Mucosa of rectum (tissue), 2 donors: ENCODE results near the gene TMEM161A.
A peak's percentile ranks its signal among the peaks of the same experiment; 100 is the strongest.

Experiments used
- H3K27ac ChIP-seq, 2 donors: one replicate each; pipeline ENCODE4 v1.7.0; 2013; ENCODE audit warnings: inconsistent platforms in 2 of 2, low read depth in 2 of 2, low read length in 2 of 2
- H3K27me3 ChIP-seq, 2 donors: one replicate each; pipeline ENCODE4 v1.7.0; 2013; ENCODE audit warnings: low read length in 2 of 2; ENCODE audit not compliant: control insufficient read depth in 2 of 2, insufficient read depth in 2 of 2
- H3K36me3 ChIP-seq, 2 donors: one replicate each; pipeline ENCODE4 v1.7.0; 2013; ENCODE audit warnings: low read length in 2 of 2; ENCODE audit not compliant: control insufficient read depth in 2 of 2, insufficient read depth in 2 of 2
- H3K4me1 ChIP-seq, 2 donors: one replicate each; pipeline ENCODE4 v1.7.0; 2013; ENCODE audit warnings: low read length in 2 of 2, mild to moderate bottlenecking in 1 of 2; ENCODE audit not compliant: control insufficient read depth in 2 of 2, insufficient read depth in 2 of 2
- H3K4me3 ChIP-seq, 2 donors: one replicate each; pipeline ENCODE4 v1.7.0; 2013; ENCODE audit warnings: low read length in 2 of 2
- H3K9ac ChIP-seq, 2 donors: one replicate each; pipeline ENCODE4 v1.7.0; 2013; ENCODE audit warnings: low read length in 2 of 2, low read depth in 1 of 2, mild to moderate bottlenecking in 1 of 2
- H3K9me3 ChIP-seq, 2 donors: one replicate each; pipeline ENCODE4 v1.7.0; 2013; ENCODE audit warnings: low read length in 2 of 2; ENCODE audit not compliant: control insufficient read depth in 2 of 2
- donor health status: healthy.
- donor health status: Normal muscosa, but diverticular disease.

Gene TMEM161A

DNA sequence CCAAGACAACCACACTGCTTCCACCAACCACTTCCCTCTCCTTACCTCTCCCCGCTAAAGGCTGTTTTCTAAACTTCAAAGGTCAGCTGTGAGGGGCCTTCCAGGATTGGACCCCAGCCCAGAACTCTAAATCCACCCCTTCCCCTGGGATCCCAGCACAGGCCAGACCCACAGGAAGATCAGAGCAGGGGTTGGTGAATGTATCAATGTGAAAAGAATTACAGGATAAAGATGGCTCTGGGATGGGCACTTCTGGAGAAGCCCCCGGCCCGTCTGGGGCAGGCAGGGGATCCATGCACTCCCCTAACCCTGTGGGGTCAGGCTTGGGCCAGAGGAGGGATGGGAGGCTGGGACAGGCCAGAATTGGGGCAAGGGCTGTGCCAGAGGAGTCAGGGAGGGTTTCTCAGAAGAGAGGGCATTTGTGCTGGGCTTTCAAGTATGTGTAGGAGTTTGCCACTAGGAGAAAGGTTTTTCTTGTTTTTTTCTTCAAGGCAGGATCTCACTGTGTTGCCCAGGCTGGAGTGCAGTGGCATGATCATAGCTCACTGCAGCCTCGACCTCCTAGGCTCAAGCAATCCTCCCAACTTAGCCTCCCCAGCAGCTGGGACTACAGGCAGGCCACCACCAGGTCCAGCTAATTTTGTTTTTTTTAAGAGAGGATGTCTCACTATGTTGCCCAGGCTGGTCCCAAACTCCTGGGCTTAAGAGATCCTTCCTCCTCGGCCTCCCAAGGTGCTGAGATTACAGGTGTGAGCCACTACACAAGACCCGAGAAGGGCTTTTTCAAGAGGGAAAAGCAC is 32.8 kb upstream of the TMEM161A start:
- Histone ChIP-seq H3K27me3 (no peaks in the 10 kb centered on the region), H3K4me3 (no peak overlapping the region), H3K36me3 (no peaks in the 10 kb centered on the region), H3K9ac (no peak overlapping the region), H3K4me1 (peaks cover 5% of the 10 kb centered on the region in 2 donors), H3K9me3 (no peaks in the 10 kb centered on the region), H3K27ac (no peak overlapping the region)

DNA sequence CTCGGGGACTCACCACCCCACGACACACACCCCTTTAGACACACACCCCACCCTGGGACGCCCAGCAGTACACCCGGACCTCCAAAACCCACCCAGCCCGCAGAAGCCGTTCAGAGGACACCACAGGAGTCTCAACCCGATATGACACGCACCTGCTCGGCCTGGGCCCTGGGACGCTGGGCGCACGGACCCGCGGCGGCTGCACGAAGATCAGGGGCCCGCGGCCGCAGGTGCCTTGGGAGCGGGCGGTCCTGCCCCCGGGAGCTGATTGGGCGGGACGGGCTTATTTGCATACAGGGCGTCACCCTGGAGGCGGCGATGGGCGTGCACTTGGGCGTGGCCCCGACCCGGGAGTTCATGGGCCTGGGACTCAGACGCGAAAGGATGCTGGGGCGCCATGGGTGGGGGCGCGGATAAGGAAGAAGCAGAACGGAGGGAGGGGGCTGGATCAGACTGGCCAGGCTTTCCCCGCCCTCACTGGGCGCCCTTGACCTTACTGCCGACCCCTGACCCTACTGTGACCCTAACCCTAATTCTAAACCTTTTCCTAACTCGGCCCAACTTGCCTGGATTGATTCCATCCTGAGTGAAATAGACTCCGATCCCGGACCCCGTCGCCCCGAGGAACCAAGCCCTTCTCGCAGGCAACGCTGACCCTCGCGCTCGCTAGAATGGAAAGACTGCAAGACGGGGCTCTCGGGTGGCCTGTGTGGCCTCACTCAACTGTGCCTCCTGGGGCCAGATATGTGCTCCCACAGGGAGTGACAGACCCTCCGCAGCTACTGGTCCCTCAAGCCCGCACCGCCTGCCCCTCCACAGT is 32.0 kb upstream of the TMEM161A start, which contains the start of gene MEF2B:
Gene MEF2B, minus strand, starts transcription at position 211 of the 820 bp plus-strand sequence. CDS start 19,528 bp downstream, outside the sequence.
- H3K4me3 ChIP-seq, result peak within 1 kb of the TSS; percentile 44 to 45
- H3K36me3 ChIP-seq, result no peaks in the 10 kb centered on the region
- peak within 1 kb of the TSS in 1 of 2 donors; percentile 5 for H3K9ac ChIP-seq
- H3K4me1 ChIP-seq, result peaks cover 5% of the 10 kb centered on the region in 2 donors
- no peaks in the 10 kb centered on the region for H3K27me3 ChIP-seq
- H3K27ac ChIP-seq, result no peak within 1 kb of the TSS
- H3K9me3 ChIP-seq, result no peaks in the 10 kb centered on the region

DNA sequence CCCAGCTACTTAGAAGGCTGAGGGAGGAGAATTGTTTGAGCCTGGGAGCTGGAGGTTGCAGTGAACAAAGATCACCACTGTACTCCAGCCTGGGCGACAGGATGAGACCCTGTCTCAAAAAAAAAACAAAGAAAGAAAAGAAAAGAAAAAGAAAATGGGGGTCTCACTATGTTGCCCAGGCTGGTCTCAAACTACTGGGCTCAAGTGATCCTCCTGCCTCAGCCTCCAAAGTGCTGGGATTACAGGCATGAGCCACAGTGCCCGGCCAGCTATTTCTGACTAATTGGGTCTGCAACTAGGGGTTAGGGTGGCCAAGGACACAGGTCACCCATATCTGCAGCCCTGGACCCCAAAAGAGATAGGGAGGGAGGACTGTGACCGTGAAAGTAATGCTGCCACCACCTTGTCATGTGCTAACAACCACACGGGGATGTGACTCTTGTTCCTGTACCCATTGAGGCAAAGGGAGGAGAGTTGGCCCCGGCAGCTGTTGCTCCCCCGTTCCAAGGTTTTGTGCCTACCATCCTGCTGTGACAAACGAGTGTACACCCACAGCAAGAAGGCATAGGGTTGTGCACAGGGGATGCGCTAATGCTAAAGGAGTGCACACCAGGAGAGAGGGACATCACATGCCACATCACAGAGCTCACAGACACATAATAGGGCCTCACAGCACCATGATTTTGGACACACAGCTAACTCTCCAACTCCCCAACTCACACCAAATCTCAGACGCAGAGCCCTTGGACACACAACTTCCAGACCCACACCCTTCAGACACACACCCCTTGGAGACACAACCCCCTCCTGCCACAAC is 31.2 kb upstream of the TMEM161A start:
- peak overlapping the region; percentile 44 to 45 for H3K4me3 ChIP-seq
- peak overlapping the region in 1 of 2 donors; percentile 5 for H3K9ac ChIP-seq
- peaks cover 5% of the 10 kb centered on the region in 2 donors for H3K4me1 ChIP-seq
- no peaks in the 10 kb centered on the region for H3K36me3 ChIP-seq
- no peaks in the 10 kb centered on the region for H3K27me3 ChIP-seq
- no peaks in the 10 kb centered on the region for H3K9me3 ChIP-seq
- no peak overlapping the region for H3K27ac ChIP-seq

DNA sequence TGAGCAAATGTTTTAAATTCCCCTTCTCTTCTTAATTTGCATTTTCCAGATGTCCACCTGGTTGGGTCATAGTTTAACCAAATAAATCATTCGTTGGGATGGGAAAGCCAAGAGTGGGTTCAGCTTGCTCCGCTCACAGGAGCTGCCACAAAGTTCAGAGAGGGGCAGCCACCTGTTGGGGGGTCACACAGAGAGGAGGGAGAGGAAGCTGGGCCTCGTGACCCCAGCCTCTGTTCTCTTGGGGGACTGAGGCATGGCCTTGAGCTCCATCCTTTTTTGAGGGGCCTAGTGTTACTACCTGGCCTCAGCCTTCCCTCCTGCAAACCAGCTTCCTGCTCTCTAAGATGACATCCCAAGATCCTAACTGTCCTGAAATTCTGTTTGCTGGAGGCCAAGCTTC is 29.3 kb upstream of the TMEM161A start:
- no peaks in the 10 kb centered on the region for H3K36me3 ChIP-seq
- H3K4me3 ChIP-seq, result no peak overlapping the region
- H3K9ac ChIP-seq, result no peak overlapping the region
- peaks cover 5% of the 10 kb centered on the region in 2 donors for H3K4me1 ChIP-seq
- no peak overlapping the region for H3K27ac ChIP-seq
- no peaks in the 10 kb centered on the region for H3K9me3 ChIP-seq
- no peaks in the 10 kb centered on the region for H3K27me3 ChIP-seq

DNA sequence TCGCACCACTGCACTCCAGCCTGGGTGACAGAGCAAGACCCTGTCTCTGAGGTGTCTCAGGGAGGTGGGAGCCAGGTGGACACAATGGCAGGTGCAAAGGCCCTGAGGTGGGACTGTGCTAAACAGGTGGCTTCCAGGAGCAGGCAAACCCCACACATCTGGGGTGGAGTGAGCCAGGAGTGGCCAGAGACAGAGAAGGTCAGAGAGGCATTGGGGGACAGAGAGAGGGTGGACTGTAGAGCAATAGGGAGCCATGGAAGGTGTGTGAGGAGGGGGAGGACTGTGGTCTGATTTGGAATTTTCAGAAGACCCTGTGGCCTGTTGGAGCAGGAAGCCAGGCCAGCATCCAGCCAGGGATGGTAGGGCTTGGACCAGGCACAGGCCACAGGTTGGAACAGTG is 27.1 kb upstream of the TMEM161A start:
- no peak overlapping the region for H3K27ac ChIP-seq
- no peak overlapping the region for H3K9ac ChIP-seq
- no peaks in the 10 kb centered on the region for H3K27me3 ChIP-seq

DNA sequence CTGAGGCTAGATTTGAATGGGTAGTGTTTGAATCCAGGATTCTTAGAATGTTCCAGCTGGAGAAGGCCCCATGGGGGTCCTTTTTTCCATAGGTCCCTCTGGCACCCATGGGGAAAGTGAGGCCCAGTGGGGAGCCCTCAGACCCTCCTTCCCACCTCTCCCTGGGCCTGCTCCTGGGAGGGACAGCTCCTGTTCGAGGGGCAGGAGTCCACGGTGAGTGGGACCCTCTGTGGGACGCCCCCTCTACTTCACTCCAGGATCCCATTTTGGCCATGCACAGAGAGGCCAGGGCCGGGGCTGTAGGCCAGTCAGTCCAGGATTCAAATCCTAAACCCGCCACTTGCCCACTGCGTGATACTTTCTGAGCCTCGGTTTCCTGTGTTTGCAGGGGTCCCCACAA is 24.2 kb upstream of the TMEM161A start:
- Histone ChIP-seq H3K9ac (no peak overlapping the region), H3K27ac (no peak overlapping the region), H3K27me3 (no peaks in the 10 kb centered on the region), H3K9me3 (no peaks in the 10 kb centered on the region), H3K4me1 (no peaks in the 10 kb centered on the region), H3K4me3 (no peak overlapping the region), H3K36me3 (no peaks in the 10 kb centered on the region)

More for the DNA sequence above, 27.1 kb upstream of the TMEM161A start:
- no peak overlapping the region for H3K4me3 ChIP-seq
- no peaks in the 10 kb centered on the region for H3K9me3 ChIP-seq
- no peaks in the 10 kb centered on the region for H3K36me3 ChIP-seq
- H3K4me1 ChIP-seq, result peaks cover 5% of the 10 kb centered on the region in 2 donors

DNA sequence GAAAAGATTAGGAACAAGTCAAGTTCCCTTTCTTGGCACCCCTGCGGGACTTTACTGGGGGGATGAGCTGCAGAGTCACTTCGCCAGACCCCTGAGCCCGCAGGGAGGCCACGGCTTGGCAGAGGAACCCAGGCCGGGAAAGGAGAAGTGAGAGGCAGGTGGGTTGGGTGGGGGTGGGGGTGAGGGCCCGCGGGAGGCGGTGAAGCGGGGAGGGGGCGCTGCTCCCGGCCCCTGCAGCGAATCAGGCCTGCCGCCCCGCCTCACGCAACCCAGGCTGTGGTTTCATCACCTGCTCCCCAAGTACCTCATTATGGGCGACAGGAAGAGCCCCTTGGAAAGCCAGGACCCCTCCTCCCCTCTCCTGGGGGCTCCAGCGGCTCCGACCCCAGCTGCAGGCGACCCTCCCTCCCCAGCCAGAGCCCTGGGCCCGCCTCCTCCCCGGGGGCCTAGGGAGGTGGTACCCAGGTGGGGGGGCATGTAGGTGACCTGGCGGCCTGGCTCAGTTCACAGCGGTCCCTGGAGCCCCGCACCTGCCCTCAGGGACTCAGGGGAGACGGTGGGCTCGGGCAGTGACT is 22.3 kb upstream of the TMEM161A start:
- Histone ChIP-seq H3K9ac (no peak overlapping the region), H3K4me3 (no peak overlapping the region), H3K27me3 (no peaks in the 10 kb centered on the region), H3K4me1 (no peaks in the 10 kb centered on the region), H3K9me3 (no peaks in the 10 kb centered on the region), H3K36me3 (peaks cover 0 to 4% of the 10 kb centered on the region in 2 donors), H3K27ac (peak overlapping the region in 1 of 2 donors; percentile 38)

DNA sequence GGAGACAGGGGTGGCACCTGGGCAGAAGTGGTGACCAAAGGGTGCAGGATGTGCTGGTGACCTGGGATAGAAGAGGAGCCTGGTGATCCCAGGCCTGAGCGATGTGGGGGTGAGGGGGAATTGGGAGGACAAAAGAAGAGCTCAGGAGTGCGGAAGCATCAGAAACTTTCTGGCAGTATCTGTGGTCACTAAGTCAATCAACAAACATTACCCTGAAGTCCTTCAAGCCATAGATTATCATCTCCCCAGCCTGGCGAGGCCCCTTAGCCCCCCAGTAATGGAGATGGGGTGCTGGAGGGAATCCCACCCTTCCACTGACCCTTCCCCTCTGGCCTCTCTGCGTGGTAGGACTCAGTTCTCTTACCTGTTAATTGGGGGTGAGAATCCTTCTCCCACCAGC is 21.3 kb upstream of the TMEM161A start:
- no peaks in the 10 kb centered on the region for H3K9me3 ChIP-seq
- H3K27ac ChIP-seq, result no peak overlapping the region
- H3K9ac ChIP-seq, result no peak overlapping the region
- no peak overlapping the region for H3K4me3 ChIP-seq
- H3K4me1 ChIP-seq, result no peaks in the 10 kb centered on the region
- H3K27me3 ChIP-seq, result no peaks in the 10 kb centered on the region
- H3K36me3 ChIP-seq, result peaks cover 0 to 4% of the 10 kb centered on the region in 2 donors

DNA sequence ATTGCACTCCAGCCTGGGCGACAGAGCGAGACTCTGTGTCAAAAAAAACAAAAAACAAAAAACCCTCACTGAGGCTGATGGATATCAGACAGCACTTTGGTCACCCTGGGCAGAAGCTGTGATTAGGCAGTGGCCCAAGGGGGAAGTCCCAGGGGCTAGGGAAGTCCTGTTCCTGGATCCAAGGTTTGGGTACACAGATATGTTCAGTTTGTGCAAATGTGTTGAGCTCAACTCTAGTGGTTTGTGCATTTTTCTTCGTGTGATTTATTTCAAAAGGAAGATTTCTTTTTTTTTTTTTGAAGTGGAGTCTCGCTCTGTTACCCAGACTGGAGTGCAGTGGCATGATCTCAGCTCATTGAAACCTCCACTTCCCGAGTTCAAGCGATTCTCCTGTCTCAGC is 19.5 kb upstream of the TMEM161A start:
- Histone ChIP-seq H3K27ac (no peak overlapping the region), H3K9ac (no peak overlapping the region), H3K4me3 (no peak overlapping the region), H3K27me3 (no peaks in the 10 kb centered on the region), H3K36me3 (peaks cover 0 to 4% of the 10 kb centered on the region in 2 donors), H3K9me3 (no peaks in the 10 kb centered on the region), H3K4me1 (no peaks in the 10 kb centered on the region)
